GM21576 (cell line): ENCODE results near the gene ZBTB4.
A peak's percentile ranks its signal among the peaks of the same experiment; 100 is the strongest.

Experiments
- ATAC-seq: cut with Tn5 transposase; IDR thresholded peaks from one replicate; pipeline ENCODE4 v1.9.1; 2021; ENCODE audit warnings: mild to moderate bottlenecking, moderate library complexity; ENCODE audit not compliant: unreplicated experiment

Gene ZBTB4

DNA sequence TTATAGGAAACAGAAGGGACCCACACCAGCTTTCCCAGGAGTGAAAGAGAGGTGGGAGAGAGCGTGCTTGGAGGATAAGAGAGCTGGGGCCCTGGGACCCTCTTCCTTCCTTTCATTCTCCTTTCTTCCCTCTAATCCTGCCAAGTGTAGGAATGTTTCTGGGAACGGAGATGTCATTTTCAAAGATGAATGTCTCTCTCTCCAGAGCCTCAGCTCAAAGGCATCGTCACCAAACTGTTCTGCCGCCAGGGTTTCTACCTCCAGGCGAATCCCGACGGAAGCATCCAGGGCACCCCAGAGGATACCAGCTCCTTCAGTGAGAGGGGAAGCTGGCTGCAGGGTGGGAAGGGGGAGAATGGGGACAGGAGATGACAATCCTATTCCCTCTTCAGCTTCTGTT, 38.2 kb downstream of the ZBTB4 start:
- ATAC-seq: no peak

DNA sequence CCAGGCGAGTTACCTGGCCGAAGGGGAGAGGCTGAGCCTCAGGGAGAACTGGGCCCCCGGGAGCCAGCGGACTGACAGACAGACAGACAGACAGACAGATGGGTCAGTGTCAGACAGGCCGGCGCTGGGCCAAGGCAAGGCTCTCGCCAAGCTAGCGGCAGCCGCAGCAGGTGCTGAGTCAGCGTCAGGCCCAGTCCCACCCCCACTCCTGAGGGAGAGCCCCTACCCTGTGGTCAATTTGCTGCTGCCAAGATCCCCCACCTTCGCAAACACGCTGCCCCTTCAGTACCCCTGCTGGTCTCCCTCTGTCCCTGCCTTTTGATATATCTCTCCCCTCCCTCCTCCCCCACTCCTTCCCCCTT, 38.6 kb downstream of the ZBTB4 start:
- no peak for ATAC-seq

- no peak for ATAC-seq
These were observed 39.2 kb downstream of the ZBTB4 start for GRCh38 chr17:7440113-7440833.

GRCh38 chr17:7439462-7440112, 39.8 kb downstream of the ZBTB4 start, which contains the start of gene FGF11:
Gene FGF11, plus strand, starts transcription at chr17:7439512. Its CDS starts 109 bp downstream, at chr17:7439621.
- ATAC-seq: no peak

DNA sequence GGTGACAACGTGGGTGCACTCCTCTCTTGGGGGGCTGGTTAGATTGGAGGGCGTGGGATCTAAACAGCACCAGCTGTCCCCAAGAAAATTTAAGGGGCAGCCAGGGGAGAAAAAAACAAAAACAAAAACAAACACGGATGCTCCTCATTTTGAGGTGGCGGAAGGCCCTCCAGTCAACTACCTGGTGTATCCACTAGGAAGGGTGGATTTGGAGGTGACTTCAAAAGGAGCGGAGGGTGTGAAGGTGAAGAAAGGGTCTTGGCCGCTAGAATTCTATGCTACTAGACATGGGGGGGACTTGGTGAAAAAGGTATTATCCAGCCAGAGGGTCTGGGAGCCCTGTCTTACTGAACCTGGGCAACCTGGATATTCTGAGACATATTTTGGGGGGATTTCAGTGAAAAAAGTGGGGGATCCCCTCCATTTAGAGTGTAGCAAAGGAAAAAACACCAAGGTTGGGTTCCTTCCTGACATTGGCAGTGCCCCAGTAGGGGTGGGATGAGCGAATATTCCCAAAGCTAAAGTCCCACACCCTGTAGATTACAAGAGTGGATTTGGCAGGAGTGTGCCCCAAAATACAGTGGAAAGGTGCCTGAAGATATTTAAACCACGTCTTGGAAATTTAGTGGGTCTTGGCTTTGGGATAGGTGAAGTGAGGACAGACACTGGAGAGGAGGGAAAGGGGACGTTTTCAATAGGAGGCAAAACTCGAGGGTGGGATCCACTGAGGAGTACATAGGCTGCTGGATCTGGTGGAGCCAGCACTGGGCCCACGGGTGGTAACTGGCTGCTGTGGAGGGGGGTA, 40.6 kb downstream of the ZBTB4 start:
- ATAC-seq: no peak

GRCh38 chr17:7437950-7438614, 41.3 kb downstream of the ZBTB4 start:
- no peak for ATAC-seq

GRCh38 chr17:7437369-7437863, 42.0 kb downstream of the ZBTB4 start:
- no peak for ATAC-seq

- peak; percentile 36 for ATAC-seq
These were observed 42.7 kb downstream of the ZBTB4 start for GRCh38 chr17:7436556-7437368.

- peak; percentile 19 for ATAC-seq
These were observed 43.5 kb downstream of the ZBTB4 start for GRCh38 chr17:7435676-7436555.

- ATAC-seq: no peak
These were observed 47.1 kb downstream of the ZBTB4 start for GRCh38 chr17:7432296-7432695.

GRCh38 chr17:7431231-7431630, 48.2 kb downstream of the ZBTB4 start:
- ATAC-seq: no peak

DNA sequence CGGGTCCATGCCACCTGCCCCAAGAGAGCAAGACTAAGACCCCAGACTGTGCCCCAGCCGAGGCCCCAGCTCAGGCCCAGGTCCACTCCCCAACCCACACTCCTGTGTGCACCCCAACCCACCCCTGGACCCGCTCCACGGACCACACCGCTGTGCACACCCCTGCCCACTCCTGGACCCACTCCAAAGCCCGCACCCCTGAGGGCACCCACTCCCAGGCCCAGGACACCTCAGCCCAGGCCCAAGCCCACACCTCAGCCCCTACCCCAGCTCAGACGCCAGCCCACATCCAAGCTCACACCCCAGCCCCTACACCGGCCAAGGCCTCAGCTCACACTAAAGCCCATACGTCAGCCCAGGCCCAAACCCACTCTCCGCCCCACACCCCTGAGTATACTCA, 49.7 kb downstream of the ZBTB4 start:
- ATAC-seq: no peak

- ATAC-seq: no peak
These were observed 50.9 kb downstream of the ZBTB4 start, which contains the start of gene SPEM3 for GRCh38 chr17:7428557-7428956. Gene SPEM3, plus strand, starts transcription at chr17:7428857. Its CDS starts 46 bp downstream, at chr17:7428903.

DNA sequence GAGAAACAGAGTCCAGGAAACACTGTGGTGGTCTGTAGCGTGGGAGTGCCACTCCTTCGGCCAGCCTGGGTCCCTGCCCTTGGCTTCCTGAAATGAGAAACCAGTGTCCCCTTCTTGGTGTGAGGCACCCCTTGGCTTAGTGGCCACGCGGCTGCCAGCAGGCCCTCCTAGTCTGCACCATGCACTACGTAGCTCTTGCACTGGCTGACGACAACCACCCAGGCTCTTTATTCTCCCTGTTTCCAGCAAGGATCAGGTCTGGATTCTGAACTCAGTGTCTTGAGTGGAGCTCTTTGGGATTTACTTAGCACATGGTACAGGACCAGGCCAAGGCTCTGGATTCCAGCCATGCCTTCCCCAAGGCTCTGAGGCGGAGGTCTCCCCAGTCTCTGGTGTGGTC, 51.9 kb downstream of the ZBTB4 start:
- no peak for ATAC-seq

- ATAC-seq: no peak
These were observed 52.4 kb downstream of the ZBTB4 start for GRCh38 chr17:7426896-7427489.

DNA sequence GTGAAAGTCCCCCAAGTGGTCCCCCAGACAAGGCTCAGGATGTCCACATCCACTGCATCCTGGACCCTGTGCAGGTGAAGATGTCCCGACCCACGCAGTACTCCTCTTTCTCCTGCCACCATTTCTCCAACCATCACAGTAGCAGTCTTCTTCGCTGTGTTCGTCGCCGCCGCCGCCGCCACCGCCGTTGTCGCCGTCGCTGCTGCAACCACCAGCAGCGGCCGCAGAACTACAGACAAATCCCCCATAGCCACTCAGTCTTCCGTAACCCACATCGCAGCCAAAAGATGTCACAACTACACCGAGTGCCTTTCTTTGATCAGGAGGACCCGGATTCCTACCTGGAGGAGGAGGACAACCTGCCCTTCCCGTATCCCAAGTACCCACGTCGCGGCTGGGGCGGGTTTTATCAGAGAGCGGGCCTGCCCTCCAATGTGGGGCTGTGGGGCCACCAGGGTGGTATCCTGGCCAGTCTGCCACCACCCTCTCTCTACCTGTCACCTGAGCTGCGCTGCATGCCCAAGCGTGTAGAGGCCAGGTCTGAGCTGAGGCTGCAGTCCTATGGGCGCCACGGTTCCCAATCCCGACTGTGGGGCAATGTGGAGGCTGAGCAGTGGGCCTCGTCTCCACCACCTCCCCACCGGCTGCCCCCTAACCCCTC, 53.1 kb downstream of the ZBTB4 start:
- no peak for ATAC-seq

- no peak for ATAC-seq
These were observed 53.7 kb downstream of the ZBTB4 start for GRCh38 chr17:7425756-7426155.

GRCh38 chr17:7425316-7425715, 54.1 kb downstream of the ZBTB4 start, which contains the start of gene SPEM2:
Gene SPEM2, plus strand, starts transcription at chr17:7425616. Its CDS starts 73 bp downstream, at chr17:7425689.
- ATAC-seq: no peak
